H9 (cell line): ENCODE measurements around the gene SRSF10. TPM values are rescaled to one million over a fixed set of nuclear protein-coding genes. Genes with fewer than 3 reads are reported as not detected.

ENCODE experiments used
- DNase-seq: peaks from one replicate; pipeline ENCODE4 v3.0.0-alpha.2; 2017
- H2AFZ ChIP-seq: one replicate; pipeline ENCODE4 v1.6.1; 2013; ENCODE audit warnings: mild to moderate bottlenecking, low read length, control low read depth, moderate library complexity
- H2AK5ac ChIP-seq: 2 replicates; pipeline ENCODE4 v1.6.1; 2013; ENCODE audit warnings: low read length, control low read depth, mixed read lengths; ENCODE audit not compliant: insufficient read length
- H2BK120ac ChIP-seq: one replicate; pipeline ENCODE4 v1.6.1; 2013; ENCODE audit warnings: low read depth, mild to moderate bottlenecking, low read length, control low read depth, inconsistent platforms; ENCODE audit not compliant: poor library complexity, severe bottlenecking
- H2BK12ac ChIP-seq: 2 replicates; pipeline ENCODE4 v1.6.1; 2013; ENCODE audit warnings: low read length, control low read depth, mixed read lengths, low read depth; ENCODE audit not compliant: insufficient read length
- H2BK15ac ChIP-seq: 2 replicates; pipeline ENCODE4 v1.6.1; 2013; ENCODE audit warnings: low read depth, low read length, control low read depth
- H2BK20ac ChIP-seq: one replicate; pipeline ENCODE4 v1.6.1; 2013; ENCODE audit warnings: low read depth, mild to moderate bottlenecking, low read length, control low read depth, inconsistent platforms; ENCODE audit not compliant: poor library complexity, severe bottlenecking
- H2BK5ac ChIP-seq: 2 replicates; pipeline ENCODE4 v1.6.1; 2013; ENCODE audit warnings: low read length, control low read depth, mixed read lengths; ENCODE audit not compliant: insufficient read length
- H3K14ac ChIP-seq: 2 replicates; pipeline ENCODE4 v1.6.1; 2013; ENCODE audit warnings: low read length, control low read depth; ENCODE audit not compliant: insufficient read depth
- H3K18ac ChIP-seq: 2 replicates; pipeline ENCODE4 v1.6.1; 2013; ENCODE audit warnings: low read depth, mild to moderate bottlenecking, mixed read lengths, low read length, control low read depth; ENCODE audit not compliant: insufficient read length
- H3K23ac ChIP-seq: 2 replicates; pipeline ENCODE4 v1.6.1; 2013; ENCODE audit warnings: low read length, control low read depth, mixed read lengths, low read depth; ENCODE audit not compliant: insufficient read length
- H3K23me2 ChIP-seq: 2 replicates; pipeline ENCODE4 v1.6.1; 2013; ENCODE audit warnings: low read depth, mild to moderate bottlenecking, mixed read lengths, low read length, control low read depth; ENCODE audit not compliant: insufficient read length, poor library complexity, severe bottlenecking
- H3K27ac ChIP-seq: 2 replicates; pipeline ENCODE4 v1.5.1; 2013; ENCODE audit warnings: low read length, control low read depth, mixed read lengths, low read depth; ENCODE audit not compliant: insufficient read length
- H3K27me3 ChIP-seq: 2 replicates; pipeline ENCODE4 v1.6.1; 2013; ENCODE audit warnings: low read length, control low read depth, inconsistent platforms; ENCODE audit not compliant: insufficient read depth
- H3K4ac ChIP-seq: 2 replicates; pipeline ENCODE4 v1.6.1; 2013; ENCODE audit warnings: low read depth, mild to moderate bottlenecking, control low read depth, inconsistent platforms, low read length, moderate library complexity
- H3K4me1 ChIP-seq: 2 replicates; pipeline ENCODE4 v1.6.1; 2013; ENCODE audit warnings: low read length, control low read depth, inconsistent platforms; ENCODE audit not compliant: insufficient read depth
- H3K4me2 ChIP-seq: 2 replicates; pipeline ENCODE4 v1.6.1; 2013; ENCODE audit warnings: low read length, control low read depth, mixed read lengths; ENCODE audit not compliant: insufficient read length, insufficient read depth
- H3K56ac ChIP-seq: 2 replicates; pipeline ENCODE4 v1.6.1; 2013; ENCODE audit warnings: low read depth, mild to moderate bottlenecking, mixed read lengths, low read length, control low read depth; ENCODE audit not compliant: insufficient read length
- H3K79me1 ChIP-seq: 2 replicates; pipeline ENCODE4 v1.6.1; 2013; ENCODE audit warnings: low read depth, mild to moderate bottlenecking, moderate library complexity, low read length, control low read depth, inconsistent platforms; ENCODE audit not compliant: insufficient read depth, poor library complexity, severe bottlenecking
- H3K79me2 ChIP-seq: 2 replicates; pipeline ENCODE4 v1.6.1; 2013; ENCODE audit warnings: low read length, control low read depth, inconsistent platforms; ENCODE audit not compliant: insufficient read depth
- H3K9ac ChIP-seq: 2 replicates; pipeline ENCODE4 v1.6.1; 2013; ENCODE audit warnings: low read length, control low read depth, mixed read lengths; ENCODE audit not compliant: insufficient read length; ENCODE audit errors: extremely low read depth
- H3K9me3 ChIP-seq: one replicate; pipeline ENCODE4 v1.6.1; 2013; ENCODE audit warnings: low read depth, low read length, inconsistent platforms; ENCODE audit not compliant: control insufficient read depth
- H3T11ph ChIP-seq: one replicate; pipeline ENCODE4 v1.6.1; 2013; ENCODE audit warnings: mild to moderate bottlenecking, low read length, control low read depth, inconsistent platforms
- H4K20me1 ChIP-seq: one replicate; pipeline ENCODE4 v1.6.1; 2013; ENCODE audit not compliant: control insufficient read depth, insufficient read length, insufficient read depth
- H4K5ac ChIP-seq: 2 replicates; pipeline ENCODE4 v1.6.1; 2013; ENCODE audit warnings: low read depth, mild to moderate bottlenecking, mixed read lengths, low read length, control low read depth; ENCODE audit not compliant: insufficient read length
- H4K8ac ChIP-seq: replicated peaks from 2 replicates; pipeline ENCODE4 v1.6.1; 2013; ENCODE audit warnings: low read length, control low read depth, mixed read lengths, low read depth; ENCODE audit not compliant: insufficient read length
- H4K91ac ChIP-seq: 2 replicates; pipeline ENCODE4 v1.6.1; 2013; ENCODE audit warnings: low read depth, mild to moderate bottlenecking, moderate library complexity, mixed read lengths, low read length, control low read depth; ENCODE audit not compliant: insufficient read length
- H3K27ac Mint-ChIP-seq, 3 experiments: 2 replicates in 2 of 3; 3 replicates in 1 of 3; pipeline ENCODE4 v1.8.0; 2020 to 2021; ENCODE audit warnings: mixed read lengths in 3 of 3, mild to moderate bottlenecking in 1 of 3, moderate library complexity in 1 of 3
- H3K27me3 Mint-ChIP-seq: 2 replicates; pipeline ENCODE4 v1.8.0; 2021; ENCODE audit warnings: low read depth, mild to moderate bottlenecking, moderate library complexity, mixed read lengths
- H3K36me3 Mint-ChIP-seq, 3 experiments: 2 replicates in 2 of 3; 3 replicates in 1 of 3; pipeline ENCODE4 v1.8.0; 2020 to 2021; ENCODE audit warnings: low read depth in 3 of 3, mixed read lengths in 3 of 3; ENCODE audit not compliant: insufficient read depth in 1 of 3
- H3K4me1 Mint-ChIP-seq, 2 experiments: 2 replicates each; pipeline ENCODE4 v1.8.0; 2020; ENCODE audit warnings: mixed read lengths in 2 of 2
- H3K4me3 Mint-ChIP-seq, 2 experiments: 2 replicates in 1 of 2; 3 replicates in 1 of 2; pipeline ENCODE4 v1.8.0; 2020 to 2021; ENCODE audit warnings: mild to moderate bottlenecking in 2 of 2, mixed read lengths in 2 of 2, moderate library complexity in 1 of 2
- H3K9me3 Mint-ChIP-seq, 2 experiments: 2 replicates in 1 of 2; 3 replicates in 1 of 2; pipeline ENCODE4 v1.8.0; 2020; ENCODE audit warnings: mild to moderate bottlenecking in 2 of 2, mixed read lengths in 2 of 2, moderate library complexity in 1 of 2
- WGBS: extraction: QIAGEN DNeasy Blood & Tissue Kit; methylation state at CpG from one replicate; pipeline ENCODE4 v1.1.7; 2013; ENCODE audit warnings: missing lambda C conversion rate, low lambda C conversion rate, mixed read lengths; ENCODE audit not compliant: insufficient read length; ENCODE audit errors: extremely low coverage; 5-methylcytosine and 5-hydroxymethylcytosine counted together
- total RNA-seq: library from RNA; stranded (reverse); gene quantifications from 2 replicates; pipeline ENCODE4 v1.2.1, GENCODE V29; 2021
- TF ChIP-seq, protein P1 (sequence below): fragments of 200-600 bp; sonication (generic); conservative IDR thresholded peaks from 3 replicates; pipeline ENCODE4 v1.8.0; 2021; ENCODE audit warnings: antibody characterized with exemption, mild to moderate bottlenecking

Gene SRSF10
- total RNA-seq, 1 experiment from 2014 or later, result 238 TPM

DNA sequence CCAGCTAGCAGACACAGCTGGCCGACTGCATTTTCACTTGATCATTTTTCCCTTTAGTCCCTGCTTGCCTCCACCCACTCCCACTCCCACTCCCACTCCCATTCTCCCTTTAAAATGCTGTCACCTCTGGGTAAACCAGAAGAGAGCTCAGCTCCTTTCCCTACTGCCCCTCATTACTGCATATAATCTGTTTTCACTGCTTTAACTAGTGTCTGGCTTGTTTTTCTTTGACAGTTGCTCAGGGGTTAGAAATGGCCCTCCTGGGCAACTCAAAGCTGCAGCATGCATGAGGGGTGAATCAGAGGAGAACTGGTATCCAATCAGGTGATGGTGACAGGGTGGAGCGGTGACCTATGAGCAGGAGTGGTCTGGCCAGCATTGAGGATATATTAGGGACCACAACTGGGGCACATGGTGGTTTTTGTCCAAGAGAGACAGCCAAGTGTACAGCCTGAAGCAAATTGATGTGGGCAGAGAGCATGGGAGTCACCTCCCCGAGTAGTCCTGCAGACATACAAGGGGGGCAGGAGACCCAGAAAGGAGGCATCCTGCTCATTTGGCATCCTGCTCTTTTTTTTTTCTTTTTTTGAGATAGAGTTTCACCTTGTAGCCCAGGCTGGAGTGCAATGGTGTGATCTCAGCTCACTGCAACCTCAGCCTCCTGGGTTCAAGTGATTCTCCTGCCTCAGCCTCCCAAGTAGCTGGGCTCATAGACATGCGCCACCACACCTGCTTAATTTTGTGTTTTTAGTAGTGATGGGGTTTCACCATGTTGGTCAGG is 42.6 kb upstream of the SRSF10 start:
- Histone ChIP-seq H3K27ac (no peak overlapping the region), H4K20me1 (no peaks in the 10 kb centered on the region), H4K91ac (no peak overlapping the region), H3K27me3 (no peaks in the 10 kb centered on the region), H2BK15ac (no peak overlapping the region), H2AFZ (no peak overlapping the region), H3K79me2 (no peaks in the 10 kb centered on the region), H3K79me1 (no peaks in the 10 kb centered on the region), H3K18ac (no peak overlapping the region), H3K9ac (no peak overlapping the region), H2BK20ac (no peak overlapping the region), H3K23ac (no peak overlapping the region), H3K9me3 (no peaks in the 10 kb centered on the region), H3K56ac (no peak overlapping the region), H4K8ac (no peak overlapping the region), H4K5ac (no peak overlapping the region), H3K4me2 (no peak overlapping the region), H2BK12ac (no peak overlapping the region), H2AK5ac (no peak overlapping the region), H2BK120ac (no peak overlapping the region), H3K4ac (no peak overlapping the region), H3K4me1 (peaks cover 15% of the 10 kb centered on the region; the same call in 1 of the 2 replicates), H3K14ac (peak overlapping the region; percentile 9; the same call in 1 of the 2 replicates), H2BK5ac (no peak overlapping the region), H3K23me2 (no peaks in the 10 kb centered on the region), H3T11ph (no peak overlapping the region)
- DNase-seq, result no peak
- Mint-ChIP-seq H3K36me3 (no peaks in the 10 kb centered on the region), H3K4me1 (peaks cover 26 to 27% of the 10 kb centered on the region in 2 experiments), H3K27ac (peak overlapping the region in 2 of 3 experiments; percentile 35 to 47; a peak in 3 of 7 replicates), H3K27me3 (no peaks in the 10 kb centered on the region), H3K4me3 (no peak overlapping the region; a peak in 1 of 5 replicates), H3K9me3 (no peaks in the 10 kb centered on the region)
- WGBS, result no CpG with 5 or more reads among the region's 4 CpGs
- TF ChIP-seq, protein P1, sequence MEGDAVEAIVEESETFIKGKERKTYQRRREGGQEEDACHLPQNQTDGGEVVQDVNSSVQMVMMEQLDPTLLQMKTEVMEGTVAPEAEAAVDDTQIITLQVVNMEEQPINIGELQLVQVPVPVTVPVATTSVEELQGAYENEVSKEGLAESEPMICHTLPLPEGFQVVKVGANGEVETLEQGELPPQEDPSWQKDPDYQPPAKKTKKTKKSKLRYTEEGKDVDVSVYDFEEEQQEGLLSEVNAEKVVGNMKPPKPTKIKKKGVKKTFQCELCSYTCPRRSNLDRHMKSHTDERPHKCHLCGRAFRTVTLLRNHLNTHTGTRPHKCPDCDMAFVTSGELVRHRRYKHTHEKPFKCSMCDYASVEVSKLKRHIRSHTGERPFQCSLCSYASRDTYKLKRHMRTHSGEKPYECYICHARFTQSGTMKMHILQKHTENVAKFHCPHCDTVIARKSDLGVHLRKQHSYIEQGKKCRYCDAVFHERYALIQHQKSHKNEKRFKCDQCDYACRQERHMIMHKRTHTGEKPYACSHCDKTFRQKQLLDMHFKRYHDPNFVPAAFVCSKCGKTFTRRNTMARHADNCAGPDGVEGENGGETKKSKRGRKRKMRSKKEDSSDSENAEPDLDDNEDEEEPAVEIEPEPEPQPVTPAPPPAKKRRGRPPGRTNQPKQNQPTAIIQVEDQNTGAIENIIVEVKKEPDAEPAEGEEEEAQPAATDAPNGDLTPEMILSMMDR, result no peak
